ENCODE results near the gene CPED1.

CPED1 gene

GRCh38 chr7:121157885-121158590, 169.5 kb downstream of the CPED1 start:
- ATAC-seq = no peak
- TF ChIP-seq ZNF70 (CRISPR knock-in tag; IDR thresholded peaks at IDR 0.05) (peak; percentile 92), SNAI2 (CRISPR knock-in tag; IDR thresholded peaks at IDR 0.05) (no peak)

- no peak for TF ChIP-seq ZC3H10 (CRISPR knock-in tag; IDR thresholded peaks at IDR 0.05)
- ATAC-seq = no peak
These were observed 170.2 kb downstream of the CPED1 start for GRCh38 chr7:121158665-121159064.

- ATAC-seq = no peak
- TF ChIP-seq PATZ1 (CRISPR knock-in tag; IDR thresholded peaks at IDR 0.05; ENCODE audit: borderline replicate concordance) (no peak), CSRNP3 (CRISPR knock-in tag; IDR thresholded peaks at IDR 0.05) (no peak), PPARA (CRISPR knock-in tag; IDR thresholded peaks at IDR 0.05; ENCODE audit: borderline replicate concordance) (no peak), ZFP30 (CRISPR knock-in tag; IDR thresholded peaks at IDR 0.05) (no peak), ZNF565 (CRISPR knock-in tag; conservative IDR thresholded peaks at IDR 0.05; ENCODE audit: low read depth) (no peak), ARNTL (CRISPR knock-in tag; IDR thresholded peaks at IDR 0.05; ENCODE audit: borderline replicate concordance, low read depth) (no peak), CREB5 (CRISPR knock-in tag; IDR thresholded peaks at IDR 0.05; ENCODE audit: low read depth) (no peak), ESRRG (CRISPR knock-in tag; IDR thresholded peaks at IDR 0.05) (no peak), GLIS3 (CRISPR knock-in tag; IDR thresholded peaks at IDR 0.05) (no peak), RARB (CRISPR knock-in tag; IDR thresholded peaks at IDR 0.05) (no peak), ZNF70 (CRISPR knock-in tag; IDR thresholded peaks at IDR 0.05) (no peak), TOX (CRISPR knock-in tag; IDR thresholded peaks at IDR 0.05; ENCODE audit: borderline replicate concordance) (no peak)
These were observed 171.0 kb downstream of the CPED1 start for GRCh38 chr7:121159553-121159952.

GRCh38 chr7:121160150-121161008, 171.9 kb downstream of the CPED1 start:
- no peak for TF ChIP-seq OSR1 (CRISPR knock-in tag; IDR thresholded peaks at IDR 0.05)
- TF ChIP-seq ZFP3 (CRISPR knock-in tag; IDR thresholded peaks at IDR 0.05) = no peak
- TF ChIP-seq RARB (CRISPR knock-in tag; IDR thresholded peaks at IDR 0.05) = no peak
- no peak for TF ChIP-seq TSHZ2 (CRISPR knock-in tag; IDR thresholded peaks at IDR 0.05)
- no peak for TF ChIP-seq ZNF70 (CRISPR knock-in tag; IDR thresholded peaks at IDR 0.05)
- no peak for ATAC-seq

GRCh38 chr7:121163699-121164098, 175.2 kb downstream of the CPED1 start:
- peak; percentile 51; the same call in 2 of the 3 replicates for ATAC-seq
- TF ChIP-seq ZFP3 (CRISPR knock-in tag; IDR thresholded peaks at IDR 0.05) (no peak), ZNF565 (CRISPR knock-in tag; conservative IDR thresholded peaks at IDR 0.05; ENCODE audit: low read depth) (no peak), ZNF70 (CRISPR knock-in tag; IDR thresholded peaks at IDR 0.05) (no peak), PPARA (CRISPR knock-in tag; IDR thresholded peaks at IDR 0.05; ENCODE audit: borderline replicate concordance) (no peak), BACH2 (CRISPR knock-in tag; IDR thresholded peaks at IDR 0.05; ENCODE audit: borderline replicate concordance) (no peak), ZNF8 (CRISPR knock-in tag; IDR thresholded peaks at IDR 0.05) (no peak), TSHZ2 (CRISPR knock-in tag; IDR thresholded peaks at IDR 0.05) (no peak), ARNTL (CRISPR knock-in tag; IDR thresholded peaks at IDR 0.05; ENCODE audit: borderline replicate concordance, low read depth) (no peak), RARB (CRISPR knock-in tag; IDR thresholded peaks at IDR 0.05) (no peak), SNAI2 (CRISPR knock-in tag; IDR thresholded peaks at IDR 0.05) (no peak), CSRNP3 (CRISPR knock-in tag; IDR thresholded peaks at IDR 0.05) (no peak), ISL1 (CRISPR knock-in tag; IDR thresholded peaks at IDR 0.05) (no peak)

All from SK-N-SH treated with all-trans-retinoic acid at 6 μM for 48 hours (cell line).